Measurements from ENCODE around the gene MDC1. TPM values are rescaled to one million over a fixed set of nuclear protein-coding genes. Genes with fewer than 3 reads are reported as not detected.

The MDC1 gene
- total and polyA plus RNA-seq, 2 of the 13 experiments (the other 11 are each of a cell fraction or from before 2014, with no cell fraction given), result 8.4 to 14.0 TPM

GRCh38 chr6:30717129-30717844 is at the start of gene MDC1 (continued):
- TF ChIP-seq ZNF33B (CRISPR knock-in tag; IDR thresholded peaks at IDR 0.05) (peak; percentile 20), ZNF18 (CRISPR knock-in tag; IDR thresholded peaks at IDR 0.05; ENCODE audit: insufficient replicate concordance) (peak; percentile 59), CERS6 (CRISPR knock-in tag; IDR thresholded peaks at IDR 0.05) (no peak), ZNF318 (CRISPR knock-in tag; IDR thresholded peaks at IDR 0.05) (0 out of 2 replicates have a peak, but pooled peaks have one; percentile 29), GPBP1L1 (CRISPR knock-in tag; IDR thresholded peaks at IDR 0.05) (no peak), ZSCAN29 (CRISPR knock-in tag; conservative IDR thresholded peaks at IDR 0.05) (peak; percentile 95), ZNF142 (CRISPR knock-in tag; IDR thresholded peaks at IDR 0.05) (peak; percentile 95), CBX1 (IDR thresholded peaks at IDR 0.05; ENCODE audit: low read depth) (peak; percentile 65), ZNF34 (CRISPR knock-in tag; IDR thresholded peaks at IDR 0.05; ENCODE audit: borderline replicate concordance) (peak; percentile 63; the same call in 1 of the 2 replicates)

Measured in HepG2 (cell line).